OCI-LY3 (cell line): ENCODE measurements around the gene METTL16.
A peak's percentile ranks its signal among the peaks of the same experiment; 100 is the strongest.
"Not testable (repeated sequence)": the region's sequence is repeated elsewhere in the genome, so short reads cannot be mapped to it uniquely, and the experiment has no call there.

Experiments
- H2AFZ ChIP-seq: fragments of 200-600, 300-600 bp; shearing (Covaris generic); 2 replicates; pipeline ENCODE4 v1.6.0; 2014; ENCODE audit warnings: antibody characterized with exemption, low read depth, low read length
- H3K27ac ChIP-seq: fragments of 200-600, 300-600 bp; sonication (generic); 2 replicates; pipeline ENCODE4 v1.5.1; 2014; ENCODE audit warnings: mild to moderate bottlenecking, low read length, moderate library complexity, mixed read lengths
- H3K27me3 ChIP-seq: fragments of 200-600, 300-600 bp; sonication (generic); 2 replicates; pipeline ENCODE4 v1.6.1; 2014; ENCODE audit warnings: low read depth, low read length, mixed read lengths
- H3K36me3 ChIP-seq: fragments of 200-600, 300-600 bp; sonication (generic); replicated peaks from 2 replicates; pipeline ENCODE3; 2014; ENCODE audit warnings: low read depth, low read length, mixed read lengths
- H3K4me1 ChIP-seq: fragments of 300-600, 200-600 bp; sonication (generic); 2 replicates; pipeline ENCODE4 v1.6.1; 2014; ENCODE audit warnings: low read length, mixed read lengths
- H3K4me2 ChIP-seq: fragments of 200-600, 300-600 bp; sonication (generic); 2 replicates; pipeline ENCODE4 v1.6.1; 2014; ENCODE audit warnings: low read length, mixed read lengths
- H3K4me3 ChIP-seq: fragments of 300-600, 200-600 bp; sonication (generic); 2 replicates; pipeline ENCODE4 v1.5.1; 2014; ENCODE audit warnings: antibody characterized with exemption, mild to moderate bottlenecking, low read length, moderate library complexity
- H3K79me2 ChIP-seq: fragments of 300-600, 200-600 bp; shearing (Covaris generic); 2 replicates; pipeline ENCODE4 v1.6.1; 2014; ENCODE audit warnings: mild to moderate bottlenecking, low read length, mixed read lengths
- H3K9ac ChIP-seq: fragments of 300-600, 200-600 bp; shearing (Covaris generic); 2 replicates; pipeline ENCODE4 v1.6.0; 2014; ENCODE audit warnings: mild to moderate bottlenecking, low read length, moderate library complexity
- H3K9me3 ChIP-seq: fragments of 200-600, 300-600 bp; shearing (Covaris generic); 2 replicates; pipeline ENCODE4 v1.6.1; 2014; ENCODE audit warnings: low read length, mixed read lengths; ENCODE audit not compliant: insufficient read depth
- H4K20me1 ChIP-seq: fragments of 200-600, 300-600 bp; sonication (generic); 2 replicates; pipeline ENCODE4 v1.6.1; 2016; ENCODE audit warnings: low read length, mixed read lengths; ENCODE audit not compliant: insufficient read depth
- CTCF ChIP-seq: fragments of 200-600, 300-600 bp; sonication (generic); IDR thresholded peaks from 2 replicates; pipeline ENCODE4 v1.5.1; 2014; ENCODE audit warnings: antibody characterized with exemption, low read length, low read depth
- EZH2phosphoT487 ChIP-seq: fragments of 200-600 bp; shearing (Covaris generic); IDR thresholded peaks from 2 replicates; pipeline ENCODE4 v1.6.1; 2018; ENCODE audit warnings: antibody characterized with exemption, mixed run types, low read depth

Gene METTL16

GRCh38 chr17:2445638-2446037, 66.0 kb downstream of the METTL16 start:
- Histone ChIP-seq H3K4me1 (peaks cover 11% of the 10 kb centered on the region), H2AFZ (no peak overlapping the region), H3K9ac (no peak overlapping the region), H3K79me2 (no peaks in the 10 kb centered on the region), H3K36me3 (peaks cover 14% of the 10 kb centered on the region), H4K20me1 (peaks cover 12% of the 10 kb centered on the region), H3K4me3 (no peak overlapping the region), H3K4me2 (no peak overlapping the region), H3K27me3 (no peaks in the 10 kb centered on the region), H3K9me3 (no peaks in the 10 kb centered on the region), H3K27ac (no peak overlapping the region)
- TF ChIP-seq CTCF (no peak), EZH2phosphoT487 (no peak)

- no peaks in the 10 kb centered on the region for H3K79me2 ChIP-seq
- H3K4me3 ChIP-seq, result no peak overlapping the region
- peaks cover 11% of the 10 kb centered on the region for H3K4me1 ChIP-seq
- H3K4me2 ChIP-seq, result no peak overlapping the region
- no peak overlapping the region for H3K27ac ChIP-seq
- no peak overlapping the region for H3K9ac ChIP-seq
- no peak overlapping the region for H2AFZ ChIP-seq
- no peaks in the 10 kb centered on the region for H3K27me3 ChIP-seq
- H4K20me1 ChIP-seq, result peaks cover 12% of the 10 kb centered on the region
- TF ChIP-seq CTCF (no peak), EZH2phosphoT487 (no peak)
- H3K36me3 ChIP-seq, result peaks cover 14% of the 10 kb centered on the region
- no peaks in the 10 kb centered on the region for H3K9me3 ChIP-seq
These were observed 67.3 kb downstream of the METTL16 start for GRCh38 chr17:2444382-2444781.

- Histone ChIP-seq H3K4me2 (peak overlapping the region; percentile 54), H3K36me3 (peaks cover 22% of the 10 kb centered on the region)
- TF ChIP-seq EZH2phosphoT487 (no peak), CTCF (no peak)
These were observed 69.5 kb downstream of the METTL16 start for GRCh38 chr17:2442166-2442565.

GRCh38 chr17:2440930-2441329, 70.8 kb downstream of the METTL16 start:
- Histone ChIP-seq H3K4me3 (no peak overlapping the region), H3K4me1 (peaks cover 17% of the 10 kb centered on the region), H3K4me2 (no peak overlapping the region), H2AFZ (no peak overlapping the region), H3K79me2 (no peaks in the 10 kb centered on the region), H4K20me1 (peaks cover 12% of the 10 kb centered on the region), H3K9ac (no peak overlapping the region), H3K27ac (no peak overlapping the region), H3K27me3 (no peaks in the 10 kb centered on the region), H3K36me3 (peaks cover 23% of the 10 kb centered on the region), H3K9me3 (no peaks in the 10 kb centered on the region)
- TF ChIP-seq EZH2phosphoT487 (no peak), CTCF (no peak)

More at GRCh38 chr17:2442166-2442565, 69.5 kb downstream of the METTL16 start:
- no peaks in the 10 kb centered on the region for H3K9me3 ChIP-seq
- no peaks in the 10 kb centered on the region for H3K27me3 ChIP-seq
- H3K79me2 ChIP-seq, result no peaks in the 10 kb centered on the region
- no peak overlapping the region for H2AFZ ChIP-seq
- peaks cover 12% of the 10 kb centered on the region for H4K20me1 ChIP-seq
- H3K27ac ChIP-seq, result no peak overlapping the region
- H3K4me3 ChIP-seq, result no peak overlapping the region
- H3K4me1 ChIP-seq, result peaks cover 11% of the 10 kb centered on the region
- no peak overlapping the region for H3K9ac ChIP-seq

- Histone ChIP-seq H3K36me3 (peaks cover 21% of the 10 kb centered on the region), H3K4me1 (peaks cover 18% of the 10 kb centered on the region), H4K20me1 (peaks cover 12% of the 10 kb centered on the region)
- not testable (repeated sequence) for H3K4me2 ChIP-seq, H3K27ac ChIP-seq, H3K79me2 ChIP-seq, H3K4me3 ChIP-seq, H3K9me3 ChIP-seq, H3K9ac ChIP-seq, H3K27me3 ChIP-seq, H2AFZ ChIP-seq
These were observed 71.7 kb downstream of the METTL16 start for GRCh38 chr17:2439997-2440396.
